Transverse colon (tissue), 4 donors: ENCODE results near the gene PGP. TPM values are rescaled to one million over a fixed set of nuclear protein-coding genes. Genes with fewer than 3 reads are reported as not detected.

Source experiments
- DNase-seq: peaks from one replicate; pipeline ENCODE4 v3.0.0-alpha.2; 2019
- H3K27ac ChIP-seq, 4 donors: fragments of 200-600 bp; sonication (generic); 2 replicates each; pipeline ENCODE4 v1.5.1; 2016 to 2018; ENCODE audit warnings: inconsistent platforms in 4 of 4
- H3K27me3 ChIP-seq: fragments of 200-600 bp; sonication (generic); 2 replicates; pipeline ENCODE4 v1.5.1; 2017; ENCODE audit warnings: inconsistent platforms
- H3K36me3 ChIP-seq, 4 donors: fragments of 200-600 bp; sonication (generic); 2 replicates each; pipeline ENCODE4 v1.5.1; 2017 to 2019; ENCODE audit warnings: inconsistent platforms in 4 of 4
- H3K4me1 ChIP-seq, 4 donors: fragments of 200-600 bp; sonication (generic); 2 replicates each; pipeline ENCODE4 v1.5.1; 2017 to 2020; ENCODE audit warnings: inconsistent platforms in 4 of 4
- H3K4me3 ChIP-seq, 4 donors: fragments of 200-600 bp; sonication (generic); 1 replicate in 1 of 4; 2 replicates in 3 of 4; pipeline versions ENCODE4 v1.5.1 to v1.6.1; 2017 to 2019; ENCODE audit warnings: inconsistent platforms in 4 of 4
- H3K9me3 ChIP-seq, 2 donors: fragments of 200-600 bp; sonication (generic); 2 replicates each; pipeline ENCODE4 v1.5.1; 2017 to 2019; ENCODE audit warnings: inconsistent platforms in 2 of 2
- EP300 ChIP-seq: sonication (generic); formaldehyde crosslinking; IDR thresholded peaks from one replicate; pipeline ENCODE4 v1.6.1; 2017; ENCODE audit warnings: antibody characterized with exemption, low read depth
- POLR2A ChIP-seq: fragments of 450-650 bp; IDR thresholded peaks from one replicate; pipeline ENCODE4 v1.6.1; 2016; ENCODE audit warnings: antibody characterized with exemption, mild to moderate bottlenecking, moderate library complexity
- POLR2AphosphoS5 ChIP-seq, 3 donors: sonication (generic); formaldehyde crosslinking; IDR thresholded peaks; one replicate each; pipeline ENCODE4 v1.6.1; 2016; ENCODE audit warnings: antibody characterized with exemption in 3 of 3
- WGBS, 2 donors: methylation state at CpG; one replicate each; pipeline ENCODE4 v1.1.5; 2018; ENCODE audit warnings: low coverage in 1 of 2; 5-methylcytosine and 5-hydroxymethylcytosine counted together
- in situ Hi-C, 4 donors: fragments of 200-750 bp; cut with MboI; loops; one replicate each; pipeline versions ENCODE4 v1.15.0 to v1.15.1; 2017; ENCODE audit warnings: low sequenced_read_pairs in 3 of 4, low pct_ligation_motif_present in 1 of 4, low pct_unique_long_range_greater_than_20kb in 1 of 4
- intact Hi-C: fragments of 100-400 bp; cut with DNase I; formaldehyde crosslinking; loops from one replicate; pipeline ENCODE4 v1.15.1; 2023; ENCODE audit warnings: low total_unique reads
- total RNA-seq, 4 donors: library from RNA; depleted of rRNA; stranded (reverse); fragments of >200 nt; gene quantifications; one replicate each; pipeline ENCODE4 v1.1.0, GENCODE V29; 2016
- TF ChIP-seq, protein P1 (sequence below), 5 experiments: fragments of 200-600 bp in 3 of 5; fragments of 450-650 bp in 2 of 5; sonication (generic) in 3 of 5; IDR thresholded peaks; 1 replicate in 2 of 5; 2 replicates in 3 of 5; pipeline ENCODE4 v1.5.1; 2016 to 2017; ENCODE audit warnings: antibody characterized with exemption in 5 of 5, inconsistent platforms in 3 of 5, mild to moderate bottlenecking in 2 of 5, moderate library complexity in 1 of 5

The PGP gene
- total RNA-seq, 4 donors from 2014 or later, result 18.0 to 49.0 (median 29.5) TPM

DNA sequence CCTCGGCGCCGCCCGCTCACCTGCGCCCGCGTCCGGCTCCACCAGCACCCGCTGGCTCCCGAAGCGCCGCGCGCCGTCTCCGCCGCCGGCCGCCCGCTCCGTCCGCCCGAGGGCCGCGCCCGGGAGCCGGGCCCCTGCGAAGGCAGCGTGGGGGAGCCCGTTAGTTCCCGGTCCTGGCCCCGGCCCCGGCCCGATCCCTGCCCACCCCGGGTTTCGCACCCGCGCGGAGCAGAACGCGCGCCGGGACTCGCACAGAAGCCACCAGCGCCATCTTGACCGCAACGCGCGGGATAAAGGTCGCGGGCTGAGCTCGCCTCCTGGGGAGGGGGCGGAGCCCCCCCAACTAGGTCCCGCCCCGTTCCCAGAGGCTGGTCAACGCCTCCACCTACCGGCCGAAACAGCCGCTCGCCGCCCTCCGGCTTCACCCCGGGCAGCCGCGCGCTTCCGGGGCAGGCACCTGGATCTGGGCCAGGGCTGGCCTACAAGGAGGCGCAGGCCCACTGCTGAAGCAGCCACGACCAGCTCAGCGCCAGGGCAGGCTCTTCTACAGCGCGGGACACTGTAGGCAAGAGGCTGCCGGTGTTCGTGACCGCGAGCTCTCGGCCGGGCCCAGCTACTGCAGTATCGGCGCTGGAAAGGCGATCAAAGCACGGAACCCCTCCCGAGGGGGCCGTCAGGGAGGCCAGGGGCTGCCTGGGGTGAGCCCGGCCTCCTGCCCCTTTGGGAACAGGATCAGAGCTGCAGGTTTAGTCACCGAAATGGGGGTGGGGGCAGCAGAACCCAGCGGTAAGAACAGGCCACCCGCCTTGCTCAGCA, 36.9 kb upstream of the PGP start, which contains the start of gene ECI1:
Gene ECI1, minus strand, starts transcription at position 292 of the 816 bp plus-strand sequence. Its CDS starts 21 bp downstream, at position 271.
- peaks cover 0 to 40% (median 12%) of the 10 kb centered on the region in 4 donors for H3K36me3 ChIP-seq
- in situ Hi-C loops (no loop called here), intact Hi-C loops (no loop called here)

DNA sequence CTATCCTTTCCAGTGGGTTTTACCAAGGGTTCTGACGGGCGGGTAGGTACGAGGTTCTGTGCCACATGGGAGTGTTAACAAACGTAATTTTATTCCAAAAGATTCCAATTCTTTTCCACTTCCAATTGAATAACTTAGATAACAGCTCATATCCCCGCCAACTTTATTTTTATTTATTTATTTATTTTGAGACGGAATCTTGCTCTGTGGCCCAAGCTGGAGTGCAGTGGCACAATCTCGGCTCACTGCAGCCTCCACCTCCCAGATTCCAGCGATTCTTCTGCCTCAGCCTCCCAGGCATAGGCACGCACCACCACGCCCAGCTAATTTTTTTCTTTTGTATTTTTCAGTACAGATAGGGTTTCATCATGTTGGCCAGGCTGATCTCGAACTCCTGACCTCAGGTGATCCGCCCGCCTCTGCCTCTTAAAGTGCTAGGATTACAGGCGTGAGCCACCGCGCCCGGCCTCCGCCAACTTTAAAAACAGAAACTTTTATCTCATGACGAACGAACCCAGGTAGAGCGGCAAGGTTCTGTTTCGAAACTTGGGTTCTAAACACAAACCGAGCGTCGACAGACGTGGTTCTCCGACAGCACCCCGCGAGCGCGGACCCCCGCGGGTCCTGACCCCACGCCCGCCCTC, 36.1 kb upstream of the PGP start:
- intact Hi-C loops, result no loop called here
- in situ Hi-C loops, result no loop called here
- Histone ChIP-seq H3K27me3 (no peaks in the 10 kb centered on the region), H3K4me1 (peaks cover 10 to 20% (median 17%) of the 10 kb centered on the region in 4 donors), H3K9me3 (no peaks in the 10 kb centered on the region), H3K27ac (peak overlapping the region; percentile 92 to 97 (median 92)), H3K36me3 (peaks cover 0 to 37% (median 12%) of the 10 kb centered on the region in 4 donors), H3K4me3 (peak overlapping the region; percentile 18 to 85 (median 67))
- TF ChIP-seq POLR2A, result no peak
- no peak for TF ChIP-seq EP300
- no peak for TF ChIP-seq POLR2AphosphoS5 (IDR thresholded peaks at IDR 0.05)
- TF ChIP-seq, protein P1, sequence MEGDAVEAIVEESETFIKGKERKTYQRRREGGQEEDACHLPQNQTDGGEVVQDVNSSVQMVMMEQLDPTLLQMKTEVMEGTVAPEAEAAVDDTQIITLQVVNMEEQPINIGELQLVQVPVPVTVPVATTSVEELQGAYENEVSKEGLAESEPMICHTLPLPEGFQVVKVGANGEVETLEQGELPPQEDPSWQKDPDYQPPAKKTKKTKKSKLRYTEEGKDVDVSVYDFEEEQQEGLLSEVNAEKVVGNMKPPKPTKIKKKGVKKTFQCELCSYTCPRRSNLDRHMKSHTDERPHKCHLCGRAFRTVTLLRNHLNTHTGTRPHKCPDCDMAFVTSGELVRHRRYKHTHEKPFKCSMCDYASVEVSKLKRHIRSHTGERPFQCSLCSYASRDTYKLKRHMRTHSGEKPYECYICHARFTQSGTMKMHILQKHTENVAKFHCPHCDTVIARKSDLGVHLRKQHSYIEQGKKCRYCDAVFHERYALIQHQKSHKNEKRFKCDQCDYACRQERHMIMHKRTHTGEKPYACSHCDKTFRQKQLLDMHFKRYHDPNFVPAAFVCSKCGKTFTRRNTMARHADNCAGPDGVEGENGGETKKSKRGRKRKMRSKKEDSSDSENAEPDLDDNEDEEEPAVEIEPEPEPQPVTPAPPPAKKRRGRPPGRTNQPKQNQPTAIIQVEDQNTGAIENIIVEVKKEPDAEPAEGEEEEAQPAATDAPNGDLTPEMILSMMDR (IDR thresholded peaks at IDR 0.05), result no peak
- 0 to 3% methylated on average over 1 to 35 of the region's 35 CpGs for WGBS, 2 donors
- peak; percentile 68 for DNase-seq

More for the DNA sequence above, 36.9 kb upstream of the PGP start, which contains the start of gene ECI1:
- H3K27ac ChIP-seq, result peak within 1 kb of the TSS; percentile 92 to 97 (median 92)
- WGBS, 2 donors, result 3% methylated on average over 64 of the region's 88 CpGs; no CpG with 5 or more reads in 1 of the 2 donors
- peak within 1 kb of the TSS; percentile 18 to 85 (median 67) for H3K4me3 ChIP-seq
- TF ChIP-seq POLR2AphosphoS5 (IDR thresholded peaks at IDR 0.05) (peak; percentile 91 to 96 (median 95)), POLR2A (peak; percentile 88), EP300 (no peak)
- TF ChIP-seq, protein P1 (IDR thresholded peaks at IDR 0.05), result peak; percentile 63 to 88 (median 69)
- no peaks in the 10 kb centered on the region for H3K9me3 ChIP-seq
- H3K27me3 ChIP-seq, result no peaks in the 10 kb centered on the region
- DNase-seq, result peak; percentile 98
- H3K4me1 ChIP-seq, result peaks cover 10 to 20% (median 17%) of the 10 kb centered on the region in 4 donors

DNA sequence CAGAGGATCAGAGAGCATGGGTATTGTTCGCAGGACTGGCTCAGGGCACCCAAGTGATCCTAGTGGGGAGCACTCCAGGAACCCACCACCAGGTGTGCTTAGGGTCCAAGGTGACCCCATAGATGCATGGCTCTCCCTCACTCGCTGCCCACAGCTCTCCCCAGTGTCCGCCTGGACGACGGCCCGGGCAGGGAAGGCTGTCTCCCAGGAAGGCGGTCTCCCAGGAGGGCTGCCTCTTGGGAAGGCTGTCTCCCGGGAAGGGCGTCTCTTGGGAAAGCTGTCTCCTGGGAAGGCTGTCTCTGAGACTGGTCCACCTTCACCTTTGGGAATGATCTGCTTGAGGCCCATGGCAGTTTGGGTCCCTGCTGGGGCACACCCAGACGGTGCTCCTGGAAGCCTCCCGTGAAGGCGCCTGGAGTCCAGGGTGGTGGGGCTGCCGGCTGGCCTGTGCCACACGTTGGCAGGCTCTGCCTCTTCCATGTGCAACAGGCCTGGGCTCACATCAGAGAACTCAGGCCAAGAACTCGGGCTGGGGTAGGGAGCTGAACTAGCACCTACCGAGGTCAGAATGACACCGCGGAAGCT, 31.8 kb upstream of the PGP start:
- intact Hi-C loops, result no loop called here
- no peak for DNase-seq
- H3K36me3 ChIP-seq, result peaks cover 0 to 34% (median 16%) of the 10 kb centered on the region in 4 donors
- in situ Hi-C loops, result no loop called here
- no peak overlapping the region for H3K27ac ChIP-seq
- no peak for TF ChIP-seq EP300
- no peak for TF ChIP-seq POLR2A
- TF ChIP-seq, protein P1 (IDR thresholded peaks at IDR 0.05), result no peak
- TF ChIP-seq POLR2AphosphoS5 (IDR thresholded peaks at IDR 0.05), result no peak
- 96% methylated on average over 13 of the region's 18 CpGs; no CpG with 5 or more reads in 1 of the 2 donors for WGBS, 2 donors
- no peaks in the 10 kb centered on the region for H3K27me3 ChIP-seq
- H3K4me1 ChIP-seq, result peaks cover 6 to 11% (median 8%) of the 10 kb centered on the region in 4 donors
- no peaks in the 10 kb centered on the region for H3K9me3 ChIP-seq
- no peak overlapping the region for H3K4me3 ChIP-seq
